Muscle of arm (tissue), 12 donors: ENCODE measurements around the gene IFT57. TPM values are rescaled to one million over a fixed set of nuclear protein-coding genes. Genes with fewer than 3 reads are reported as not detected.

Experiments used
- DNase-seq: peaks from one replicate; pipeline ENCODE4 v3.0.0-alpha.2; 2013
- polyA plus RNA-seq, 12 donors: library from polyadenylated mRNA; unstranded; fragments of 120-200 nt; gene quantifications; one replicate each; pipeline ENCODE4 v1.2.1, GENCODE V29; 2013; ENCODE audit not compliant: insufficient read length in 12 of 12

Gene IFT57
- polyA plus RNA-seq, 12 donors, result 24.2 to 46.8 (median 29.2) TPM; not detected in 1

GRCh38 chr3:108127301-108127988, 94.8 kb downstream of the IFT57 start:
- DNase-seq, result no peak

GRCh38 chr3:108126348-108126747, 95.9 kb downstream of the IFT57 start:
- DNase-seq, result no peak

GRCh38 chr3:108125550-108126071, 96.6 kb downstream of the IFT57 start:
- DNase-seq, result no peak

DNA sequence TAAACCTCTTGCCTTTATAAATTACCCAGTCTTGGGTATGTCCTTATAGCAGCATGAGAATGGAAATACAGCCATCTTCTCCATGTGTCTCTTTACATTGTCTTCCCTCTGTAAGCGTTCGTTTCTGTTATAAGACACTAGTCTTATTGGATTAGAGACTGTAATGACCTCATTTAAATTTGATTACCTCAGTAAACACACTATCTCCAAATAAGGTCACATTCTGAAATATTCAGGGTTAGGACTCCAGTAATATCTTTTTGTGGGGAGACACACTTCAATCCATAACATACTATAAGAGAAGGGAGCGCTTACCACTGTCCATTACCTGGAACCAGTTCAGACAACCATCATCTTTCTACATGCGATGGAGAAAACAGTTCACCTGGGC, 97.1 kb downstream of the IFT57 start:
- DNase-seq, result no peak

DNA sequence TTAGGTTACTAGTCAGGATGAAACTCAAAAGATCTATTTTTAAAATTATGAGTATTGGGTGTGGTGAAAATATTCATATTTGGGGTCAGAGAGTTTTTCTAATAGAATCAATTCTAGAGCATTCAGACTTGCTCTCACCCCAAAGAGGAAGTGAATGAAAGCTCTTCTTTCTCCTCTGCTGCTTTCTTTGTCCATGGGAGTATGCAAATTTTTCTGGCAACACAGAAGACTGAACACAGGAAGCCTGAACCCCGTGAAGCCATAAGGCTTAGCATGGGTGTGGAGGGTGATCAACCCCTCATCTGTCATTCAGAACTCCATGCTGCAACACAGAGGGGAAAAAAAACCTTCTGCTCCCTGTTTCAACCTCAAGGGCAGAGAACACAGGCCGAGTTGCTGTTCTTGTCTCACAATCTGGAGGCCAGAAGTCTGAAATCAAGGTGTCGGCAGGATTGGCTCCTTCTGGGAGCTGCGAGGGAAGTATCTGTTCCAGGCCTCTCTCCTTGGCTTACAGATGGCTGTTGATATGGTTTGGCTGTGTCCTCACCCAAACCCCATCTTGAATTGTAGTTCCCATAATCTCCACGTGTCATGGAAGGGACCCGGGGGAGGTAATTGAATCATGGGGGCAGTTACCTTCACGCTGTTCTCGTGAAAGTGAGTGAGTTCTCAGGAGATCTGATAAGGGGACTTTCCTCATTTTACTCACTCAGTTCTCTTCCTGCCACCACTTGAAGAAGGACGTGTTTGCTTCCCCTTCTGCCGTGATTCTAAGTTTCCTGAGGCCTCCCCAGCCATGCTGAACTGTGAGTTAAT, 97.7 kb downstream of the IFT57 start:
- DNase-seq, result no peak

DNA sequence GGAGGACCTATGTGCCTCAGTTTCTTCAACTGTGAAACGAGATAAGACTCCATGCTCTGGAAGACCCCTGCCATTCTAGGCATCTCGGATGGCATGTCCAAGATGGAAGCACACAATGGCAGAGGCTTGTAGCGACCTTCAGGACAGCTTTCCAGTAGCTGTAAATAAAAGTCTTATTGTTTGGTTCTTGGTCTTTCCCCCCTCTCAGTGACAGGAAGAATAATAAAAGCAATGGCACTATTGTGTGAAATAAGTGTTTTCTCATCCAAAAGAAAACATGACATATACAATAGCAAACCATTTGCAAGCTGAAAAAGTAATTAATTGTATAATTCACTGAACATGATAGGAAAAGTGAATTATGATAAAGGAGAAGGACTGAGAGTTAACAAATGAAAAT, 98.9 kb downstream of the IFT57 start:
- no peak for DNase-seq

DNA sequence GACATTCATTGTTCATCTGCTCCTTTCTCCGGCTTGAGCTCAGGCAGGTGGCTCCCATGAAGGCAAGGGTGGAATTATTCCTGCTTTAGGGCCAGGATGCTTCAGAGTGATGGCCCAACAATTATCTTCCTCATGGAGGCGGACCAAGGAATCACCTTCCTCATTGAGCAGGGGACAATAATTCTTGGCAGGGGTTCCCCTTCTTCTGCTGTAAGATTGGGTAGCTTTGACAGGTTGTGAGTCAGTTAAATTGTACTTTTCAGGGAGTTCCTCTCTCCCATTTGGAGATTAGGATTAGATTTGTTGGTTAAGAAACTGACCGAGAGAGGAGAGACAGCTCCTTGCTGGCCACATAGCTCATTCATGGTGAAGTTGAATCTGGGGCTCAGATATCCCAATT, 99.9 kb downstream of the IFT57 start:
- DNase-seq, result no peak

DNA sequence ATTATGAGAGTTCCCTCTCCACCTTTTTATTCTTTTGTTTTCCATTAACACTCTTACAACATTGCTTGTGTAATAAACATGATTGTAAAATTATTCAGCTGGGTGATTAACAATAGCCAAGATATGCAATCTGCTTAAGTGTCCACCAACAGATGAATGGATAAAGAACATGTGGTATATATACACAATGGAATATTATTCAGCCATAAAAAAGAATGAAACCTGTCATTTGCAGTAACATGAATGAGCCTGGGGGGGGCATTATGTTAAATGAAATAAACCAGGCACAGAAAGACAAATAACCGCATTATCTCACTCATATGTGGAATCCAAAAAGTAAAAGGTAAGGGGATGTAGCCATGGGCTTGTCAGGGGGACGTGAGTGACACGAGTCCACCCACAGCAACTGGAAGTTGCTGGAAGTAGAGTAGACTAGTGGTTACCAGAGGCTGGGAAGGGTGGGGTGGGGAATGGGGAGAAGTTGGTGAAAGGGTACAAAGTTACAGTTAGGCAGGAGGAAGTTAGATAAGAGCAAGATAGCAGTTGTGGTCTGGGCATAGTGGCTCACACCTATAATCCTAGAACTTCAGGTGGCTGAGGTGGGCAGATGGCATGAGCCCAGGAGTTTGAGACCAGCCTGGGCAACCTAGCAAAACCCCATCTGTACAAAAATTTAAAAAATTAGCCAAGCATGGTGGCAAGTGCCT, 102.7 kb downstream of the IFT57 start:
- DNase-seq, result no peak

GRCh38 chr3:108118038-108118768, 104.0 kb downstream of the IFT57 start:
- no peak for DNase-seq

- no peak for DNase-seq
Measured at GRCh38 chr3:108117241-108117775, 104.9 kb downstream of the IFT57 start.

- no peak for DNase-seq
Measured at GRCh38 chr3:108114423-108115065, 107.7 kb downstream of the IFT57 start.

DNA sequence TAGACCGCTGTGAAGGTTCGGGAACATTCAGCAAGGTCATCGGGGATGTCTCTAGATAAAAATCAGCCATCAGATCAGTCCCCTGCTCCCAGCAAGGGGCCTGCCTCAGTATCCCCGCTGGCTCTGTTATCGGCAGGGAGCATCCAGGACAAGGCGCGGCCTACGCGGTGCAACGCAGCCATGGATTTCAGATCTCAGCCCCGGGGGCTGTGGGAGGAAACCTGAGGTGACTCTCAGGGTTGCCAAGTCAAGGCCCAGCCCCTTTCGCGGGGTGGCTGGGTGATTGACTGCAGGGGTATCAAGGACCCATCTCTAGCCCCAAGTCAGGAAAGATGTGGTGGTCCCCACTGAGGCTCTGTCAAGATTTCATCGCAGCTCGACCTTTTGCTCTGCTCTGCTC, 108.2 kb downstream of the IFT57 start:
- DNase-seq, result no peak

DNA sequence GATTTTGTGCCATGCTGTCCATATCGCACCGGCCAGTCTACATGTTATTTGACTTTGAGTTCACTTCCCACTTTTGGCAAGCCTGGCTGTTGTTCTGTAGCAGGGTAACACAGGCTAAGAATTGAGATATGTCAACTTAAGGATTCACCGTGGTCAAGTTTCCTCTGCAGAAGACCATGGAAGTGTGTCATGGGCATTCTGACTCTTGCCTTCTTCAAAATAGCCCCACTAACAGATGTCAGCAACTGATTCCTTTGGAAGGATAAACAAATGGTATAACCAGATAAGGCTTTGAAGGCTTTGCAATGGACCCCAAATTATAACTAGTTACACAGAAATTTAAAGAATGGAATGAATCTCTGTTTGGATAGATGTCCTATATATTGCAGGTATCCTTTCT, 111.3 kb downstream of the IFT57 start:
- DNase-seq, result no peak

Other genes with a start within 250 kb of the IFT57 start
- 100 to 1,000 TPM in 7 of 12 donors, 10 to 100 TPM in 5; 49.0 to 560 (median 105) TPM for gene CD47, start 131.4 kb downstream of the IFT57 start, polyA plus RNA-seq
- 10 to 100 TPM in 1 of 12 donors, under 1 TPM in 3, not detected in 8; 0.12 to 10.1 (median 0.17) TPM for gene HHLA2, start 74.1 kb upstream of the IFT57 start, polyA plus RNA-seq